ENCODE results near the gene BAD. TPM values are rescaled to one million over a fixed set of nuclear protein-coding genes. Genes with fewer than 3 reads are reported as not detected.

Gene BAD
- total RNA-seq, 2 donors from 2014 or later, result 120 to 122 TPM

GRCh38 chr11:64223001-64223651 lies 61.3 kb downstream of the BAD start:
- Histone ChIP-seq H3K4me1 (peaks cover 0 to 30% of the 10 kb centered on the region in 2 donors), H3K27me3 (no peaks in the 10 kb centered on the region), H3K4me3 (no peak overlapping the region), H3K27ac (no peak overlapping the region), H3K9me3 (no peaks in the 10 kb centered on the region), H3K36me3 (peaks cover 17% of the 10 kb centered on the region)
- DNase-seq (ENCODE audit: low spot score), result no peak
- TF ChIP-seq CTCF (IDR thresholded peaks at IDR 0.05), result no peak

GRCh38 chr11:64222651-64223000 lies 61.8 kb downstream of the BAD start:
- Histone ChIP-seq H3K9me3 (no peaks in the 10 kb centered on the region), H3K4me1 (peaks cover 0 to 25% of the 10 kb centered on the region in 2 donors), H3K4me3 (no peak overlapping the region), H3K27me3 (no peaks in the 10 kb centered on the region), H3K27ac (no peak overlapping the region), H3K36me3 (peaks cover 17% of the 10 kb centered on the region)
- TF ChIP-seq CTCF (IDR thresholded peaks at IDR 0.05), result no peak
- DNase-seq (ENCODE audit: low spot score), result no peak

GRCh38 chr11:64220798-64221197 lies 63.7 kb downstream of the BAD start:
- Histone ChIP-seq H3K4me3 (no peak overlapping the region), H3K27ac (no peak overlapping the region), H3K9me3 (no peaks in the 10 kb centered on the region), H3K27me3 (no peaks in the 10 kb centered on the region), H3K36me3 (peaks cover 17% of the 10 kb centered on the region), H3K4me1 (peaks cover 0 to 11% of the 10 kb centered on the region in 2 donors)
- TF ChIP-seq CTCF (IDR thresholded peaks at IDR 0.05), result no peak
- no peak for DNase-seq (ENCODE audit: low spot score)

GRCh38 chr11:64220271-64220670 lies 64.2 kb downstream of the BAD start:
- Histone ChIP-seq H3K4me3 (no peak overlapping the region), H3K36me3 (peaks cover 17% of the 10 kb centered on the region), H3K27me3 (no peaks in the 10 kb centered on the region), H3K4me1 (peaks cover 0 to 6% of the 10 kb centered on the region in 2 donors), H3K9me3 (no peaks in the 10 kb centered on the region), H3K27ac (no peak overlapping the region)
- no peak for TF ChIP-seq CTCF (IDR thresholded peaks at IDR 0.05)
- DNase-seq (ENCODE audit: low spot score), result no peak

Other genes starting within 250 kb of the BAD start
- 1 to 10 TPM in 1 of 2 donors, under 1 TPM in 1; 0.67 to 1.7 TPM for gene FLRT1, start 248.7 kb downstream of the BAD start, total RNA-seq
- gene MACROD1, start 118.6 kb downstream of the BAD start, total RNA-seq, result 10 to 100 TPM; 50.7 to 59.0 TPM
- 100 to 1,000 TPM in 1 of 2 donors, 10 to 100 TPM in 1; 88.9 to 114 TPM for gene STIP1, start 98.5 kb downstream of the BAD start, total RNA-seq
- 10 to 100 TPM in 1 of 2 donors, 1 to 10 TPM in 1; 6.3 to 19.4 TPM for gene FERMT3, start 77.9 kb downstream of the BAD start, total RNA-seq
- 10 to 100 TPM; 86.0 to 95.8 TPM for gene TRPT1, start 58.5 kb downstream of the BAD start, total RNA-seq
- gene NUDT22, start 58.4 kb downstream of the BAD start, total RNA-seq, result 10 to 100 TPM; 73.3 to 95.6 TPM
- gene DNAJC4, start 54.1 kb downstream of the BAD start, total RNA-seq, result 10 to 100 TPM; 24.7 to 32.1 TPM
- 100 to 1,000 TPM; 153 to 201 TPM for gene VEGFB, start 50.1 kb downstream of the BAD start, total RNA-seq
- 10 to 100 TPM; 59.1 to 83.4 TPM for gene FKBP2, start 43.6 kb downstream of the BAD start, total RNA-seq
- gene PPP1R14B, start 37.7 kb downstream of the BAD start, total RNA-seq, result 10 to 100 TPM; 76.4 to 99.2 TPM
- gene PLCB3, start 33.1 kb downstream of the BAD start, total RNA-seq, result 10 to 100 TPM in 1 of 2 donors, 1 to 10 TPM in 1; 7.5 to 15.5 TPM
- gene GPR137, start 1.2 kb upstream of the BAD start, total RNA-seq, result 10 to 100 TPM; 22.1 to 23.5 TPM
- gene KCNK4, start 6.6 kb upstream of the BAD start, total RNA-seq, result not detected
- gene CATSPERZ, start 15.7 kb upstream of the BAD start, total RNA-seq, result not detected
- 100 to 1,000 TPM; 164 to 190 TPM for gene ESRRA, start 20.9 kb upstream of the BAD start, total RNA-seq
- gene TRMT112, start 32.9 kb upstream of the BAD start, total RNA-seq, result 100 to 1,000 TPM; 110 to 151 TPM
- 100 to 1,000 TPM; 401 to 435 TPM for gene PRDX5, start 33.5 kb upstream of the BAD start, total RNA-seq
- gene CCDC88B, start 55.5 kb upstream of the BAD start, total RNA-seq, result 10 to 100 TPM; 11.7 to 12.0 TPM
- gene RPS6KA4, start 74.5 kb upstream of the BAD start, total RNA-seq, result 10 to 100 TPM; 11.4 to 22.2 TPM

All from right atrium auricular region (tissue), 2 donors.